Jurkat, Clone E6-1 (cell line): ENCODE data around the gene ZNF383.
"Not testable (repeated sequence)": the region's sequence is repeated elsewhere in the genome, so short reads cannot be mapped to it uniquely, and the experiment has no call there.

ENCODE experiments used
- DNase-seq: peaks from one replicate; pipeline ENCODE4 v3.0.0-alpha.2; 2011; ENCODE audit warnings: low read depth, low spot score
- H3K4me3 ChIP-seq: 2 replicates; pipeline ENCODE4 v1.5.1; 2011; ENCODE audit warnings: mild to moderate bottlenecking, low read length, control low read depth, moderate library complexity

ZNF383 gene

GRCh38 chr19:37289229-37289628 is 71.2 kb downstream of the ZNF383 start:
- H3K4me3 ChIP-seq, DNase-seq: not testable (repeated sequence)

DNA sequence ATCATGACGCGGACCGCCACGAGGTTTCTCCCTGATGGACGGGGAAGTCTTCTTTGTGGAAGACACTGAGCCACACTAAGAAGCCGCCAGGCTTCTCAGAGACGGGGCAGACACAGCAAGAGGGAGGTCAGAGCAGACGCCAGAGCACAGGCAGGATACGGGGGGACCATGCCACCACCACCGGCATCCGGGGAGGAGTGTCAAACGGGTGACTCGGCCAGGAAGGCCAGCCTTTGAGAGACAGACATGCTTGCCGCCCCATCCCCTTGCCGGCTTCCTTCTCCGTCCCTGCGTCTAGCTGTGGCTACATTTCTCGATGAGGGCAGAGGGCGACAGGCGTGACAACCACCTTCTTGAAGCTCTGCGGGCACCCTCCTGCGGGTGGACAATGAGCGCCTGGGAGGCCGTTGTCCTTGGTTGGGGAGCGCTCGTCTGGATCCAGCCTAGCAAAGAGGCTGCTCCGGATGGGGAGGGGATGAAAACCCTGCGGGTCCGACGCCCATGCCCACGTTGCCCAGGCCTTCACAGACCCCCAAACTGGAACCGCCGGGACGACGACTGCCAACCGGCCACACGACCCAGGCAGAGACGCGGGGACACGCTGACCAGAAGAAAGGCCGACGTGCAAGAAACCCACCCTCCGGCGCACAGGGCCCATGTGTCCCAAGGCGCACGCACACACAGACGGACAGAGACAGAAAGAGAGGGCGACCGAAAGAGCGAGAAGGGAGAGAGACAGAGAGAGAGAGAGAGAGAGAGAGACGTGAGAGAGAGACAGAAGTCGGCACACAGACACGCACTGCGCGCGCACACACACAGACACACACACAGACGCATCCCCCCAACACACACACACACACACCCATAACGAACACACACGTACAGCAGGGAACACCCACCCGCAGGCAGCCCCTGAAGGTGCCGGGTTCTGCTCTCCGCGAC is 75.3 kb downstream of the ZNF383 start:
- not testable (repeated sequence) for DNase-seq, H3K4me3 ChIP-seq

DNA sequence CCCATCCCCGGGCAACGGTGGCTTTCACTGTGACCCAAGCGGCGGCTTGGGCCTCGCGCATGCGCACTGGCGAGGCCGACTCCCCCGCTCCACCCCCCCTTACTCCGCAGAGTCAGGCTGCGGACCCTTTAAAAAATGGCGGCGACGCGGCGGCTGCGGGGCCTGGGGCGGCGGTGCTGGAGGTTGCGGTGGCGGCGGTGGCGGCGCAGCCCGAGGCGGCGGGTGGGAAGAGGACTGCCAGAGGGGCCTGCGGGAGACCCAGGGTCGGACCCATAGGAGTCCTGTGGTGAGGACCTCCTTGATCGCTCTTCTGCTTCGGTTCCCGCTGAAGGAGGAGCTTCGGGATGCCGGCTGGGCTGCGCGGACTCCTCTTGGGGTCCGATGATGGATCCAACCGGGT is 76.2 kb downstream of the ZNF383 start:
- DNase-seq, H3K4me3 ChIP-seq: not testable (repeated sequence)
